Smooth muscle cell (in vitro differentiated cells): ENCODE results near the gene EPHA1. TPM values are rescaled to one million over a fixed set of nuclear protein-coding genes. Genes with fewer than 3 reads are reported as not detected.
"Not testable (repeated sequence)": the region's sequence is repeated elsewhere in the genome, so short reads cannot be mapped to it uniquely, and the experiment has no call there.

Experiments
- DNase-seq: peaks from one replicate; lab custom pipeline; 2025; ENCODE audit not compliant: unreplicated experiment; lab: John Stamatoyannopoulos, UW
- H2AFZ ChIP-seq: fragments of 200-600 bp; sonication (generic); 2 replicates; pipeline ENCODE4 v1.6.0; 2016; ENCODE audit warnings: antibody characterized with exemption, low read depth, mild to moderate bottlenecking
- H3F3A ChIP-seq: fragments of 200-600 bp; sonication (generic); 2 replicates; pipeline ENCODE4 v1.6.0; 2017; ENCODE audit warnings: antibody characterized with exemption, low read depth
- H3K27ac ChIP-seq: fragments of 200-600 bp; sonication (generic); 2 replicates; pipeline ENCODE4 v1.5.1; 2016; ENCODE audit warnings: low read depth, mild to moderate bottlenecking
- H3K27me3 ChIP-seq: fragments of 200-600 bp; sonication (generic); 2 replicates; pipeline ENCODE4 v1.6.1; 2016; ENCODE audit warnings: low read depth, mild to moderate bottlenecking
- H3K36me3 ChIP-seq: fragments of 200-600 bp; sonication (generic); 2 replicates; pipeline ENCODE4 v1.5.1; 2016; ENCODE audit warnings: low read depth
- H3K4me1 ChIP-seq: fragments of 200-600 bp; sonication (generic); 2 replicates; pipeline ENCODE4 v1.5.1; 2016; ENCODE audit warnings: low read depth
- H3K4me2 ChIP-seq: fragments of 200-600 bp; sonication (generic); 2 replicates; pipeline ENCODE4 v1.6.0; 2016; ENCODE audit warnings: mild to moderate bottlenecking
- H3K4me3 ChIP-seq: fragments of 200-600 bp; sonication (generic); 2 replicates; pipeline ENCODE4 v1.5.1; 2016; ENCODE audit warnings: mild to moderate bottlenecking
- H3K79me2 ChIP-seq: fragments of 200-600 bp; sonication (generic); 2 replicates; pipeline ENCODE4 v1.6.0; 2016; ENCODE audit warnings: low read depth, mild to moderate bottlenecking
- H3K9ac ChIP-seq: fragments of 200-600 bp; sonication (generic); 2 replicates; pipeline ENCODE4 v1.6.0; 2016; ENCODE audit warnings: low read depth
- H3K9me3 ChIP-seq: fragments of 200-600 bp; sonication (generic); replicated peaks from 2 replicates; pipeline ENCODE4 v1.5.1; 2016; ENCODE audit warnings: low read depth
- H4K20me1 ChIP-seq: fragments of 200-600 bp; sonication (generic); 2 replicates; pipeline ENCODE4 v1.6.0; 2016; ENCODE audit warnings: low read depth
- CTCF ChIP-seq: fragments of 200-600 bp; sonication (generic); IDR thresholded peaks from 2 replicates; pipeline ENCODE4 v1.5.1; 2017; ENCODE audit warnings: borderline replicate concordance, mild to moderate bottlenecking, antibody characterized with exemption; ENCODE audit not compliant: insufficient read depth, poor library complexity, severe bottlenecking
- WGBS: methylation state at CpG from one replicate; pipeline ENCODE4 v1.1.7; 2016; ENCODE audit warnings: low lambda C conversion rate; 5-methylcytosine and 5-hydroxymethylcytosine counted together
- polyA plus RNA-seq: library from polyadenylated mRNA; unstranded; fragments of >200 nt; fragmentation: Nextera tagmentation; extraction: Ambion mirVana; gene quantifications from 2 replicates; pipeline ENCODE4 v1.2.1, GENCODE V29; 2016
- total RNA-seq: library from RNA; depleted of rRNA; stranded (reverse); fragments of >200 nt; gene quantifications from 2 replicates; pipeline ENCODE4 v1.2.3, GENCODE V29; 2014

EPHA1 gene
- total and polyA plus RNA-seq, 2 experiments from 2014 or later = 8.7 to 19.1 TPM

GRCh38 chr7:143426479-143427142, 18.0 kb upstream of the EPHA1 start:
- 94% methylated on average over 2 of the region's 2 CpGs for WGBS
- Histone ChIP-seq H3K36me3 (no peaks in the 10 kb centered on the region), H3K9me3 (no peaks in the 10 kb centered on the region), H3K27ac (no peak overlapping the region), H3K9ac (no peak overlapping the region), H3K27me3 (no peaks in the 10 kb centered on the region), H3K79me2 (no peaks in the 10 kb centered on the region), H2AFZ (no peak overlapping the region), H3F3A (no peaks in the 10 kb centered on the region), H3K4me2 (no peak overlapping the region), H3K4me3 (no peak overlapping the region), H4K20me1 (no peaks in the 10 kb centered on the region), H3K4me1 (no peaks in the 10 kb centered on the region)
- no peak for DNase-seq
- TF ChIP-seq CTCF = no peak

- not testable (repeated sequence) for H3K79me2 ChIP-seq, H3K36me3 ChIP-seq, H3K27ac ChIP-seq, H3K9ac ChIP-seq, H4K20me1 ChIP-seq, H3K27me3 ChIP-seq, H3K4me2 ChIP-seq, H2AFZ ChIP-seq, H3K4me3 ChIP-seq, DNase-seq, H3F3A ChIP-seq, H3K4me1 ChIP-seq, H3K9me3 ChIP-seq
- over 99% methylated on average over 33 of the region's 34 CpGs for WGBS
These were observed 15.8 kb upstream of the EPHA1 start for GRCh38 chr7:143424476-143424875.

- no peak overlapping the region for H3K4me3 ChIP-seq
- DNase-seq = no peak
- 90% methylated on average over 3 of the region's 3 CpGs for WGBS
These were observed 13.4 kb upstream of the EPHA1 start for GRCh38 chr7:143422033-143422432.

GRCh38 chr7:143420624-143421023, 12.0 kb upstream of the EPHA1 start:
- H3F3A ChIP-seq, H2AFZ ChIP-seq, H3K79me2 ChIP-seq, H3K27me3 ChIP-seq, H3K4me3 ChIP-seq, H3K27ac ChIP-seq, H3K9me3 ChIP-seq, H4K20me1 ChIP-seq, H3K4me1 ChIP-seq, H3K4me2 ChIP-seq, H3K9ac ChIP-seq, DNase-seq, H3K36me3 ChIP-seq: not testable (repeated sequence)
- 75% methylated on average over 3 of the region's 3 CpGs for WGBS

More at GRCh38 chr7:143422033-143422432, 13.4 kb upstream of the EPHA1 start:
- Histone ChIP-seq H4K20me1 (no peaks in the 10 kb centered on the region), H3K4me2 (no peak overlapping the region), H2AFZ (no peak overlapping the region), H3F3A (no peaks in the 10 kb centered on the region), H3K36me3 (no peaks in the 10 kb centered on the region), H3K9ac (no peak overlapping the region), H3K27me3 (no peaks in the 10 kb centered on the region), H3K9me3 (no peaks in the 10 kb centered on the region), H3K27ac (no peak overlapping the region), H3K4me1 (no peaks in the 10 kb centered on the region), H3K79me2 (no peaks in the 10 kb centered on the region)
- no peak for TF ChIP-seq CTCF

GRCh38 chr7:143419880-143420279, 11.2 kb upstream of the EPHA1 start:
- no peaks in the 10 kb centered on the region for H4K20me1 ChIP-seq
- no peak overlapping the region for H2AFZ ChIP-seq
- no peak overlapping the region for H3K4me2 ChIP-seq
- DNase-seq = no peak
- no peak overlapping the region for H3K27ac ChIP-seq
- TF ChIP-seq CTCF = no peak
- no peak overlapping the region for H3K9ac ChIP-seq
- H3K27me3 ChIP-seq = no peaks in the 10 kb centered on the region
- no peaks in the 10 kb centered on the region for H3F3A ChIP-seq
- no peaks in the 10 kb centered on the region for H3K36me3 ChIP-seq
- H3K4me3 ChIP-seq = no peak overlapping the region
- no peaks in the 10 kb centered on the region for H3K9me3 ChIP-seq
- H3K4me1 ChIP-seq = no peaks in the 10 kb centered on the region
- no peaks in the 10 kb centered on the region for H3K79me2 ChIP-seq
- WGBS = 95% methylated on average over 4 of the region's 4 CpGs
